Gastroesophageal sphincter (tissue), 3 donors: ENCODE data around the gene COL18A1.

Source experiments
- EP300 ChIP-seq: sonication (generic); formaldehyde crosslinking; IDR thresholded peaks from one replicate; pipeline ENCODE4 v1.6.1; 2017; ENCODE audit warnings: antibody characterized with exemption, mild to moderate bottlenecking
- POLR2A ChIP-seq, 2 donors: fragments of 450-650 bp; IDR thresholded peaks; one replicate each; pipeline ENCODE4 v1.6.1; 2017; ENCODE audit warnings: antibody characterized with exemption in 2 of 2, mild to moderate bottlenecking in 2 of 2, moderate library complexity in 1 of 2
- TF ChIP-seq, protein P1 (sequence below), 4 experiments: fragments of 200-600 bp in 2 of 4; fragments of 450-650 bp in 2 of 4; sonication (generic) in 1 of 4; IDR thresholded peaks; one replicate each; pipeline ENCODE4 v1.5.1; 2017 to 2019; ENCODE audit warnings: antibody characterized with exemption in 4 of 4, mild to moderate bottlenecking in 2 of 4, moderate library complexity in 2 of 4

DNA sequence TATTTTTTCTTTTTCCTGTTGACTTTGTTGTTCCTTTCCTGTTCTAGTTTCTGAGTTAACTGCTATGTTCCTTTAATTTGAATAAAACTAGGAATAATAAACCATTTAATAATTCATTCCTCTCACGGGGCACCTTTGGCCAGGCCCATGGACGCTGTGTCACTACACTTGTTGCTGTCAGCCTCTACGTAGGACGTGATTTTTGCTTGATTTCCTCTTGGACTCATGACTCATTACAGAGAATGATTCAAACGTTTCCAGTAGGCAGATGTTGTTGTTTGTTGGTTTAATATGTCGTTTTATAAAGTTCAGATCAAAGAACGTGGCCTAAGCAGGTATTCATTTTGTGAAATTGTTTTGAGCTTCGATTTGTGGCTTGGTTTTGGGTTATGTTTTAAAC lies 146.4 kb downstream of the COL18A1 start:
- TF ChIP-seq, protein P1, sequence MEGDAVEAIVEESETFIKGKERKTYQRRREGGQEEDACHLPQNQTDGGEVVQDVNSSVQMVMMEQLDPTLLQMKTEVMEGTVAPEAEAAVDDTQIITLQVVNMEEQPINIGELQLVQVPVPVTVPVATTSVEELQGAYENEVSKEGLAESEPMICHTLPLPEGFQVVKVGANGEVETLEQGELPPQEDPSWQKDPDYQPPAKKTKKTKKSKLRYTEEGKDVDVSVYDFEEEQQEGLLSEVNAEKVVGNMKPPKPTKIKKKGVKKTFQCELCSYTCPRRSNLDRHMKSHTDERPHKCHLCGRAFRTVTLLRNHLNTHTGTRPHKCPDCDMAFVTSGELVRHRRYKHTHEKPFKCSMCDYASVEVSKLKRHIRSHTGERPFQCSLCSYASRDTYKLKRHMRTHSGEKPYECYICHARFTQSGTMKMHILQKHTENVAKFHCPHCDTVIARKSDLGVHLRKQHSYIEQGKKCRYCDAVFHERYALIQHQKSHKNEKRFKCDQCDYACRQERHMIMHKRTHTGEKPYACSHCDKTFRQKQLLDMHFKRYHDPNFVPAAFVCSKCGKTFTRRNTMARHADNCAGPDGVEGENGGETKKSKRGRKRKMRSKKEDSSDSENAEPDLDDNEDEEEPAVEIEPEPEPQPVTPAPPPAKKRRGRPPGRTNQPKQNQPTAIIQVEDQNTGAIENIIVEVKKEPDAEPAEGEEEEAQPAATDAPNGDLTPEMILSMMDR (IDR thresholded peaks at IDR 0.05) = no peak
- no peak for TF ChIP-seq EP300
- no peak for TF ChIP-seq POLR2A (IDR thresholded peaks at IDR 0.05)
